A549 (cell line): ENCODE data around the gene SH3RF2. TPM values are rescaled to one million over a fixed set of nuclear protein-coding genes. Genes with fewer than 3 reads are reported as not detected.

Source experiments
- ATAC-seq, 2 experiments: fragments of 200-7000 bp in 1 of 2; fragments of >200 bp in 1 of 2; cut with Nextera tagmentation in 1 of 2; cut with Tn5 transposase in 1 of 2; 3 replicates each; pipeline versions ENCODE4 v1.8.0 to v1.9.1; 2018 to 2020; ENCODE audit warnings: mild to moderate bottlenecking in 1 of 2, moderate library complexity in 1 of 2
- CTCF ChIA-PET: fragments of 300-600 bp; sonication (Branson Sonifier 250); formaldehyde crosslinking; extraction: SDS; loops from one replicate; lab custom pipeline; 2021; ENCODE audit warnings: antibody characterized with exemption, inconsistent platforms; lab: Yijun Ruan, JAX
- POLR2A ChIA-PET: fragments of 350-600 bp; formaldehyde crosslinking; extraction: SDS; loops from one replicate; lab custom pipeline; 2021; ENCODE audit warnings: antibody characterized with exemption, inconsistent platforms; lab: Yijun Ruan, JAX
- DNase-seq, 2 experiments: peaks; one replicate each; pipeline versions ENCODE4 v3.0.0 to v3.0.0-alpha.2; 2011 to 2016; ENCODE audit warnings: low read depth in 1 of 2, low spot score in 1 of 2
- FAIRE-seq: peaks from 2 replicates; lab custom pipeline; 2011; peaks lifted over from hg19 to GRCh38; lab: Jason Lieb, UNC
- H3K27ac ChIP-seq, 2 experiments: fragments of >200 bp; sonication (Bioruptor Twin); formaldehyde crosslinking; 3 replicates each; pipeline ENCODE4 v1.5.1; 2016 to 2017
- H3K4me1 ChIP-seq: fragments of >200 bp; sonication (Bioruptor Twin); formaldehyde crosslinking; 3 replicates; pipeline ENCODE4 v1.6.1; 2016
- H3K4me2 ChIP-seq: fragments of >200 bp; sonication (Bioruptor Twin); formaldehyde crosslinking; 3 replicates; pipeline ENCODE4 v1.6.1; 2016
- H3K4me3 ChIP-seq: fragments of >200 bp; sonication (Bioruptor Twin); formaldehyde crosslinking; 3 replicates; pipeline ENCODE4 v1.5.1; 2016
- H3K9me3 ChIP-seq: fragments of >200 bp; sonication (Bioruptor Twin); formaldehyde crosslinking; 3 replicates; pipeline ENCODE4 v1.6.1; 2016
- CHD4 ChIP-seq: fragments of 200-600 bp; sonication (generic); IDR thresholded peaks from 2 replicates; pipeline ENCODE4 v1.6.1; 2016; ENCODE audit warnings: antibody characterized with exemption, mild to moderate bottlenecking, borderline replicate concordance
- CTCF ChIP-seq: fragments of >200 bp; sonication (Bioruptor Twin); formaldehyde crosslinking; IDR thresholded peaks from 3 replicates; pipeline ENCODE4 v1.5.1; 2016
- EHMT2 ChIP-seq: fragments of 200-600 bp; sonication (generic); IDR thresholded peaks from 2 replicates; pipeline ENCODE4 v1.6.1; 2016; ENCODE audit warnings: antibody characterized with exemption, low read depth, mild to moderate bottlenecking, moderate library complexity
- EP300 ChIP-seq, 2 experiments: fragments of >200 bp; sonication (Bioruptor Twin); formaldehyde crosslinking; IDR thresholded peaks; 2 replicates in 1 of 2; 3 replicates in 1 of 2; pipeline ENCODE4 v1.6.1; 2016 to 2017
- FOXS1 ChIP-seq: fragments of 250-450 bp; sonication (Bioruptor Pico); IDR thresholded peaks from 2 replicates; pipeline ENCODE4 v1.5.0; 2020; ENCODE audit warnings: mild to moderate bottlenecking, moderate library complexity
- GATA3 ChIP-seq: IDR thresholded peaks from 2 replicates; pipeline ENCODE4 v1.6.1; 2012; ENCODE audit warnings: borderline replicate concordance
- HDAC2 ChIP-seq: fragments of 200-600 bp; sonication (generic); IDR thresholded peaks from 2 replicates; pipeline ENCODE4 v1.6.1; 2016
- HES2 ChIP-seq: fragments of >200 bp; sonication (Bioruptor Twin); formaldehyde crosslinking; IDR thresholded peaks from 2 replicates; pipeline ENCODE4 v1.6.1; 2016
- HMGXB4 ChIP-seq: fragments of 250-450 bp; sonication (Bioruptor Pico); IDR thresholded peaks from 2 replicates; pipeline ENCODE4 v1.5.0; 2021; ENCODE audit warnings: mild to moderate bottlenecking, moderate library complexity, borderline replicate concordance
- HOXA7 ChIP-seq: fragments of 250-450 bp; sonication (Bioruptor Pico); IDR thresholded peaks from 2 replicates; pipeline ENCODE4 v1.5.0; 2020; ENCODE audit warnings: mild to moderate bottlenecking, moderate library complexity
- HOXB5 ChIP-seq: fragments of 250-450 bp; sonication (Bioruptor Pico); IDR thresholded peaks from 2 replicates; pipeline ENCODE4 v1.5.0; 2020; ENCODE audit warnings: mild to moderate bottlenecking, moderate library complexity
- JUN ChIP-seq, 2 experiments: fragments of >200 bp; sonication (Bioruptor Twin); formaldehyde crosslinking; IDR thresholded peaks; 2 replicates in 1 of 2; 3 replicates in 1 of 2; pipeline ENCODE4 v1.6.1; 2016 to 2017
- JUNB ChIP-seq: fragments of >200 bp; sonication (Bioruptor Twin); formaldehyde crosslinking; IDR thresholded peaks from 2 replicates; pipeline ENCODE4 v1.6.1; 2016
- KDM5A ChIP-seq: fragments of 200-600 bp; sonication (generic); IDR thresholded peaks from 2 replicates; pipeline ENCODE4 v1.6.1; 2016; ENCODE audit warnings: antibody characterized with exemption, mild to moderate bottlenecking
- MAFK ChIP-seq: fragments of 450-650 bp; IDR thresholded peaks from 2 replicates; pipeline ENCODE4 v1.6.1; 2014; ENCODE audit not compliant: partially characterized antibody
- MAX ChIP-seq: IDR thresholded peaks from 2 replicates; pipeline ENCODE4 v1.6.1; 2012
- MAZ ChIP-seq: fragments of 150-350 bp; IDR thresholded peaks from 2 replicates; pipeline ENCODE4 v1.6.1; 2014; ENCODE audit warnings: antibody characterized with exemption, low read depth, low read length, borderline replicate concordance
- NPAS2 ChIP-seq: fragments of 250-450 bp; sonication (Bioruptor Pico); IDR thresholded peaks from 2 replicates; pipeline ENCODE4 v1.8.0; 2022; ENCODE audit warnings: mild to moderate bottlenecking, moderate library complexity, borderline replicate concordance
- PBX3 ChIP-seq: IDR thresholded peaks from 2 replicates; pipeline ENCODE4 v1.6.1; 2012
- PHF8 ChIP-seq: fragments of 200-600 bp; sonication (generic); IDR thresholded peaks from 2 replicates; pipeline ENCODE4 v1.6.1; 2016; ENCODE audit warnings: low read depth, mild to moderate bottlenecking, antibody characterized with exemption, moderate library complexity, borderline replicate concordance
- POLR2A ChIP-seq: IDR thresholded peaks from 2 replicates; pipeline ENCODE4 v1.6.1; 2012; ENCODE audit warnings: mild to moderate bottlenecking, low read length
- RAD21 ChIP-seq, 2 experiments: fragments of >200 bp in 1 of 2; sonication (Bioruptor Twin) in 1 of 2; formaldehyde crosslinking in 1 of 2; IDR thresholded peaks in 1 of 2; conservative IDR thresholded peaks in 1 of 2; 2 replicates in 1 of 2; 3 replicates in 1 of 2; pipeline ENCODE4 v1.6.1; 2012 to 2018; ENCODE audit warnings: inconsistent platforms in 1 of 2
- RFX5 ChIP-seq: fragments of 450-650 bp; IDR thresholded peaks from 2 replicates; pipeline ENCODE4 v1.7.1; 2014; ENCODE audit warnings: antibody characterized with exemption, mild to moderate bottlenecking, moderate library complexity
- SREBF2 ChIP-seq: fragments of 450-650 bp; IDR thresholded peaks from 2 replicates; pipeline ENCODE4 v1.6.1; 2014; ENCODE audit warnings: mild to moderate bottlenecking, moderate library complexity
- TP53 ChIP-seq: fragments of 250-450 bp; sonication (Bioruptor Pico); IDR thresholded peaks from 2 replicates; pipeline ENCODE4 v1.5.0; 2021; ENCODE audit warnings: mild to moderate bottlenecking, moderate library complexity
- ZFP36 ChIP-seq: fragments of 450-650 bp; IDR thresholded peaks from 2 replicates; pipeline ENCODE4 v1.6.1; 2014; ENCODE audit warnings: borderline replicate concordance; ENCODE audit not compliant: partially characterized antibody
- ZNF302 ChIP-seq: fragments of 250-450 bp; sonication (Bioruptor Pico); IDR thresholded peaks from 2 replicates; pipeline ENCODE4 v1.9.0; 2021; ENCODE audit warnings: inconsistent platforms, mild to moderate bottlenecking, moderate library complexity
- ZSCAN20 ChIP-seq: fragments of 250-450 bp; sonication (Bioruptor Pico); IDR thresholded peaks from 2 replicates; pipeline ENCODE4 v1.8.0; 2022; ENCODE audit warnings: mild to moderate bottlenecking, moderate library complexity
- WGBS: methylation state at CpG from one replicate; pipeline ENCODE4 v1.1.6; 2017; ENCODE audit errors: missing lambda C conversion rate; 5-methylcytosine and 5-hydroxymethylcytosine counted together
- polyA plus RNA-seq, 4 experiments: library from polyadenylated mRNA; depleted of rRNA in 3 of 4; stranded (reverse); fragments of >200 nt; fragmentation: RNase III in 1 of 4; extraction: RNeasy Plus Mini Kit Qiagen cat#74134 plus additional on column Dnase treatment in 1 of 4; gene quantifications; 2 replicates in 3 of 4; 3 replicates in 1 of 4; pipeline ENCODE4 v1.2.3, GENCODE V29; 2011 to 2017

The SH3RF2 gene
- polyA plus RNA-seq, 2 of the 4 experiments (the other 2 are of a cell fraction): 4.1 to 6.0 TPM

GRCh38 chr5:146020100-146020499, 83.7 kb downstream of the SH3RF2 start (continued):
- TF ChIP-seq MAX (no peak), MAFK (no peak), HOXB5 (CRISPR knock-in tag) (no peak), EP300 (IDR thresholded peaks at IDR 0.05) (no peak), RFX5 (no peak), POLR2A (no peak), SREBF2 (no peak), ZNF302 (CRISPR knock-in tag) (no peak)
- TF ChIP-seq, all 56 proteins: peak for 0

GRCh38 chr5:146024034-146024433, 87.7 kb downstream of the SH3RF2 start:
- POLR2A ChIA-PET: no interaction called here

GRCh38 chr5:146025114-146025680, 88.8 kb downstream of the SH3RF2 start:
- POLR2A ChIA-PET: no interaction called here
- Histone ChIP-seq H3K4me1 (peaks cover 24% of the 10 kb centered on the region), H3K27ac (peak overlapping the region in 1 of 2 experiments; percentile 61; a peak in 2 of 6 replicates), H3K4me2 (0 out of 3 replicates have a peak overlapping the region, but pooled peaks have one; percentile 6), H3K9me3 (no peaks in the 10 kb centered on the region)
- DNase-seq (no peak), ATAC-seq (no peak)
- 84% methylated on average over 4 of the region's 4 CpGs for WGBS
- TF ChIP-seq SREBF2 (no peak), MAX (no peak)
- TF ChIP-seq, all 56 proteins: peak for 0
- no peak for FAIRE-seq
- CTCF ChIA-PET: no interaction called here
- H3K4me3 ChIP-seq: no peak overlapping the region

More at GRCh38 chr5:146024034-146024433, 87.7 kb downstream of the SH3RF2 start:
- CTCF ChIA-PET: no interaction called here
- Histone ChIP-seq H3K9me3 (no peaks in the 10 kb centered on the region), H3K4me3 (no peak overlapping the region), H3K27ac (no peak overlapping the region), H3K4me1 (peaks cover 24% of the 10 kb centered on the region), H3K4me2 (no peak overlapping the region)
- TF ChIP-seq HES2 (no peak), CTCF (no peak), MAZ (no peak), ZFP36 (no peak), ZNF302 (CRISPR knock-in tag) (no peak), ZSCAN20 (CRISPR knock-in tag) (no peak), PHF8 (no peak), CHD4 (no peak)
- WGBS: 91% methylated on average over 3 of the region's 3 CpGs
- ATAC-seq (no peak), DNase-seq (no peak), FAIRE-seq (no peak)

- Histone ChIP-seq H3K4me2 (no peak overlapping the region), H3K4me1 (peaks cover 24% of the 10 kb centered on the region), H3K4me3 (no peak overlapping the region), H3K9me3 (no peaks in the 10 kb centered on the region), H3K27ac (no peak overlapping the region)
- DNase-seq (no peak), FAIRE-seq (no peak), ATAC-seq (no peak)
- ChIA-PET CTCF (interaction anchor here (1.0 kb wide), 1 partner anchor 23 kb away, joined by 4 read pairs; no protein-coding TSS in a partner anchor), POLR2A (no interaction called here)
- WGBS: 10% methylated on average over 1 of the region's 1 CpG
- TF ChIP-seq FOXS1 (CRISPR knock-in tag) (no peak), PHF8 (no peak), NPAS2 (CRISPR knock-in tag) (no peak), EHMT2 (no peak), RAD21 (conservative IDR thresholded peaks at IDR 0.05 in 1 of 2, IDR thresholded peaks at IDR 0.05 in 1 of 2) (no peak), GATA3 (no peak), KDM5A (no peak), HMGXB4 (CRISPR knock-in tag) (no peak), JUN (IDR thresholded peaks at IDR 0.05) (no peak), PBX3 (no peak), TP53 (CRISPR knock-in tag) (no peak), SREBF2 (no peak), HOXA7 (CRISPR knock-in tag) (no peak), HDAC2 (no peak), HOXB5 (CRISPR knock-in tag) (no peak), JUNB (no peak)
Observed at GRCh38 chr5:146025681-146026080, 89.3 kb downstream of the SH3RF2 start.
